ENCODE data around the gene KCNK10. TPM values are rescaled to one million over a fixed set of nuclear protein-coding genes. Genes with fewer than 3 reads are reported as not detected.

KCNK10 gene
- polyA plus RNA-seq, 3 donors = 0.05 TPM; not detected in 2

GRCh38 chr14:88137327-88137726, 185.7 kb downstream of the KCNK10 start:
- Histone ChIP-seq H3K79me2 (ENCODE audit: insufficient read depth, low read length) (no peaks in the 10 kb centered on the region), H2AFZ (ENCODE audit: insufficient read depth, low read depth, low read length, poor library complexity, severe bottlenecking) (no peak overlapping the region), H3K4me2 (replicated peaks; ENCODE audit: extremely low read depth, low read length, poor library complexity, severe bottlenecking) (no peak overlapping the region), H3K9ac (ENCODE audit: insufficient read depth, low read length, poor library complexity, severe bottlenecking) (no peak overlapping the region), H3K4me1 (ENCODE audit: control insufficient read depth in 1 of 2, insufficient read depth in 2 of 2, low read length in 2 of 2) (peaks cover 15 to 23% of the 10 kb centered on the region in 2 donors), H3K27me3 (ENCODE audit: control insufficient read depth in 2 of 2, insufficient read depth in 2 of 2, low read length in 2 of 2) (peaks cover 0 to 5% of the 10 kb centered on the region in 2 donors), H3K4me3 (replicated peaks in 1 of 3; ENCODE audit: low read depth in 2 of 3, low read length in 3 of 3) (no peak overlapping the region), H3K27ac (ENCODE audit: low read depth in 1 of 2, low read length in 2 of 2) (no peak overlapping the region), H3K36me3 (replicated peaks in 1 of 2; ENCODE audit: control insufficient read depth in 1 of 2, insufficient read depth in 2 of 2, low read length in 2 of 2) (no peaks in the 10 kb centered on the region), H3K9me3 (replicated peaks in 1 of 2; ENCODE audit: control insufficient read depth in 1 of 2, insufficient read depth in 1 of 2, low read length in 2 of 2) (peaks cover 2 to 9% of the 10 kb centered on the region in 2 donors), H4K20me1 (ENCODE audit: insufficient read depth, low read length) (no peaks in the 10 kb centered on the region)
- DNase-seq = peak in 2 of 3 donors; percentile 6 to 47
- H3K9me3 Mint-ChIP-seq = peaks cover 5 to 13% (median 7%) of the 10 kb centered on the region in 7 donors
- H3K4me1 Mint-ChIP-seq = peaks cover 22% of the 10 kb centered on the region
- no peaks in the 10 kb centered on the region for H3K36me3 Mint-ChIP-seq
- intact Hi-C loops (cut with micrococcal nuclease) = no loop called here
- H3K27me3 Mint-ChIP-seq (ENCODE audit: low read depth in 3 of 3) = peaks cover 14 to 33% (median 15%) of the 10 kb centered on the region in 3 donors
- TF ChIP-seq CTCF (IDR thresholded peaks at IDR 0.05) = no peak
- H3K4me3 Mint-ChIP-seq = no peak overlapping the region
- no CpG with 5 or more reads among the region's 1 CpG for WGBS (ENCODE audit: insufficient coverage)
- H3K27ac Mint-ChIP-seq = peak overlapping the region in 2 of 7 donors; percentile 35 to 82

Other genes with a start within 250 kb of the KCNK10 start
- gene SPATA7, start 62.4 kb upstream of the KCNK10 start, polyA plus RNA-seq = 1 to 10 TPM; 2.2 to 4.8 (median 3.4) TPM
- gene PTPN21, start 231.7 kb upstream of the KCNK10 start, polyA plus RNA-seq = not detected
- gene ZC3H14, start 239.8 kb upstream of the KCNK10 start, polyA plus RNA-seq = 10 to 100 TPM; 18.9 to 30.2 (median 27.1) TPM

Measured in CD14-positive monocyte (primary cell).